ENCODE data around the gene UBR3. TPM values are rescaled to one million over a fixed set of nuclear protein-coding genes. Genes with fewer than 3 reads are reported as not detected.
"Not testable (repeated sequence)": the region's sequence is repeated elsewhere in the genome, so short reads cannot be mapped to it uniquely, and the experiment has no call there.

Gene UBR3
- total RNA-seq, 2 donors from 2014 or later = 49.2 to 54.2 TPM

DNA sequence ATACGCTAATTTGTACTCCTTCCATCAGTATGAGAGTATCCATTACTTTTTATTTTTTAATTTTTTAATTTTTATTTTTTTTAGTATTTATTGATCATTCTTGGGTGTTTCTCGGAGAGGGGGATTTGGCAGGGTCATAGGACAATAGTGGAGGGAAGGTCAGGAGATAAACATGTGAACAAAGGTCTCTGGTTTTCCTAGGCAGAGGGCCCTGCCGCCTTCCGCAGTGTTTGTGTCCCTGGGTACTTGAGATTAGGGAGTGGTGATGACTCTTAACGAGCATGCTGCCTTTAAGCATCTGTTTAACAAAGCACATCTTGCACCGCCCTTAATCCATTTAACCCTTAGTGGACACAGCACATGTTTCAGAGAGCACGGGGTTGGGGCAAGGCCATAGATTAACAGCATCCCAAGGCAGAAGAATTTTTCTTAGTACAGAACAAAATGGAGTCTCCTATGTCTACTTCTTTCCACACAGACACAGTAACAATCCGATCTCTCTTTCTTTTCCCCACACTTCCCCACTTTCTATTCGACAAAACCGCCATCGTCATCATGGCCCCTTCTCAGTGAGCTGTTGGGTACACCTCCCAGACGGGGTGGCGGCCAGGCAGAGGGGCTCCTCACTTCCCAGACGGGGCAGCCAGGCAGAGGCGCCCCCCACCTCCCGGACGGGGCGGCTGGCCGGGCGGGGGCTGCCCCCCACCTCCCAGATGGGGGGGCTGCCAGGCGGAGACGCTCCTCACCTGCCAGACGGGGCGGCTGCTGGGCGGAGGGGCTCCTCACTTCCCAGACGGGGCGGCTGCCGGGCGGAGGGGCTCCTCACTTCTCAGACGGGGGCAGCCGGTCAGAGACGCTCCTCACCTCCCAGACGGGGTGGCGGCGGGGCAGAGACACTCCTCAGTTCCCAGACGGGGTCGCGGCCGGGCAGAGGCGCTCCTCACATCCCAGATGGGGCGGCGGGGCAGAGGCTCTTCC, 28.3 kb downstream of the UBR3 start:
- DNase-seq (ENCODE audit: low spot score); intact Hi-C loops (cut with DNase I): not testable (repeated sequence)

DNA sequence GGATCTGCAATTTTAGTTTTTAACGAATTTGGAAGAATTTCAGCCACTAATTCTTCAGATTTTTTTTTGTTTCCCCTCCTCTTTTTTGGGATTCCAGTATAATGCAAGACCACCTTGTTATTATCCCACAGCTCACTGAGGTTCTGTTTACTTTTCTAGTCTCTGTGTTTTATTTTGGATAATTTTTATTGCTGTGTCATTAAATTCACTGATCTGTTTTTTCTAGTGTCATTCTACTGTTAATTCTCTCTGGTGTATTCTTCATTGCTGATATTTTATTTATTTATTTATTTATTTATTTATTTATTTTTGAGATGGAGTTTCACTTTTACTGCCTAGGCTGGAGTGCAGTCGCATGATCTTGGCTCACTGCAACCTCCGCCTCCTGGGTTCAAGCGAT, 32.2 kb downstream of the UBR3 start:
- no peak for DNase-seq (ENCODE audit: low spot score)
- intact Hi-C loops (cut with DNase I) = no loop called here

DNA sequence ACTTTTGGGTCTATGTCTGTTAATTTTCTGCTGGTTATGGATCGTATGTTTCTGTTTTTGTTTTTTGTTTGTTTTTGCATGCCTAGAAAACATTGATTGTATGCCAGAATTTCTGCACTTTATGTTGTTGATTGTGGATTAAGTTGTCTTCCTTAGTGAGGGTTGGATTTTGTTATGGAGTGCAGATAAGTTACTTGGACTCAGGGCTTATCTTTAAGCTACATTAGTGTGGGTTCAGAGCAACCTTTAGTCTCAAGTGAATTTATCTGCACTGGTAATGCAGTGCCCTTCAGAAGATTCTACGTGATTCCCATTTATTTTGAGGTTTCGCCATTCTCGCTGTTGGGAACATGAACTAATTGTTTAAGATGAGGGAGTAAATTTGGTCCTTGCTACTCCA, 32.9 kb downstream of the UBR3 start:
- no peak for DNase-seq (ENCODE audit: low spot score)
- intact Hi-C loops (cut with DNase I) = no loop called here

DNA sequence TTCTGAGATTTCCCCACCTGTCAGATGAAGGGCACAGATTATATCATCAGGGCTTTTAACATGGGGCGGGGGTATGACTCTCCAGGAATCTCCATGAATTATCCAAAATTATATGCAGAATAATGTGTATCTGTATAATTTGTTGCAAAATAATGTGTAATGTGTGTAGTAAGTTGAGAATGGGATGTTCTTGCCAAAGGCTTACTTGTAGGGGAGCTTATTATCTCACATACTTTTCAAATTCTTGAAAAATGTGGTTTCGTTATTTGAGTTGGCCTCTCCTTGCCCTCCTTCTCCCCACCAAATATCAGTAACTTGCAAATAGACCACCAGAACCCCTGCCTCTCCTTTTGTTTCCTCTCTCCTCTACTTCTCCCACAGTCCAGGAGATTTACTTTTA, 35.6 kb downstream of the UBR3 start:
- no peak for DNase-seq (ENCODE audit: low spot score)
- intact Hi-C loops (cut with DNase I) = no loop called here

DNA sequence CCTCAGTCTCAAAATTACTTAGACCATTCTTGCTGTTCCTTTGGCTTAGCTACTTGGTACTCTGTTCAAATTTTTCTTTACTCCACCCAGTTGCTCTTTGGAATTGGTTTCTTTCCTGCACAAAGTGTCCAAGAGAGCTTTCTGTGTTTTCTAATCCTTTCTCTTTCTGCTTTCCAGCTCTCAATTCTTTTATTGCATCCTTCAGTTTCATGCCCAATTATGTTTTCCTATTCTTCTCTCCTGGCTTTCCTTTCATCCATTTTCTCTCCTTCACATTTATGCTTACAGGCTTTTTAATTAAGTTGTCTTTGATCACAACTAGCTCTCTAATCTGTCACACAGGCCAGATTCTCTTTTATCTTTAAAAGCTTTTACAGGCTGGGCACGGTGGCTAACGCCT, 38.2 kb downstream of the UBR3 start:
- intact Hi-C loops (cut with DNase I) = no loop called here
- DNase-seq (ENCODE audit: low spot score) = no peak

DNA sequence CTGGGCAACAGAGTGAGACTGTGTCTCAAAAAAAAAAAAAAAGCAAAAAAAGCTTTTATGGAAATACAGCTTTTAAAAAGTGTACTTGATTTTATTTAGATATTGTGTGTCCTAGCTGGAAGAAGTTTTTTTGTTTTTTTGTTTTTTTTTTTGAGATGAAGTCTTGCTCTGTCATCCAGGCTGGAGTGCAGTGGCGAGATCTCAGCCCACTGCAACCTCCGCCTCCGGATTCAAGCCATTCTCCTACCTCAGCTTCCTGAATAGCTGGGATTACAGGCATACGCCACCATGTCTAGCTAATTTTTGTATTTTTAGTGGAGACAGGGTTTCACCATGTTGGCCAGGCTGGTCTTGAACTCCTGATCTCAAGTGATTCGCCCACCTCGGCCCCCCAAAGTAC, 39.0 kb downstream of the UBR3 start:
- intact Hi-C loops (cut with DNase I); DNase-seq (ENCODE audit: low spot score): not testable (repeated sequence)

DNA sequence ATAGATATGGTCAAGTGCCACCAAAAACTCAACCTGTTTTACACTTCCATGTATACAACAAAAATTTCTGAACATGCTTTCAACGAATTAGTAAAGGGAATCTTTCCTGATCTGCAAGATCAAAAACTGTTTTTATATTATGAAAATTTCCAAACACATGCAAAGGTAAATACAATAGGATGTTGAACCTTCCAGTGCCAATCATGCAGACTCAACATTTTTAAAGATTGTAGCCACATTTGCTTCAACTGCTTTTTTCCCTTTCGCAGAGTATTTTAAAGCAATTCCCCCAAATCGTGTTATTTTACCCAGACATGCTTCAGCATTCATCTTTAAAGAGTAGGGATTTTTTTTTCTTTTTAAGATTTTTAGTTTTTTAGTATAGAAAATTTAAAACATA, 40.3 kb downstream of the UBR3 start:
- DNase-seq (ENCODE audit: low spot score) = no peak
- intact Hi-C loops (cut with DNase I) = no loop called here

DNA sequence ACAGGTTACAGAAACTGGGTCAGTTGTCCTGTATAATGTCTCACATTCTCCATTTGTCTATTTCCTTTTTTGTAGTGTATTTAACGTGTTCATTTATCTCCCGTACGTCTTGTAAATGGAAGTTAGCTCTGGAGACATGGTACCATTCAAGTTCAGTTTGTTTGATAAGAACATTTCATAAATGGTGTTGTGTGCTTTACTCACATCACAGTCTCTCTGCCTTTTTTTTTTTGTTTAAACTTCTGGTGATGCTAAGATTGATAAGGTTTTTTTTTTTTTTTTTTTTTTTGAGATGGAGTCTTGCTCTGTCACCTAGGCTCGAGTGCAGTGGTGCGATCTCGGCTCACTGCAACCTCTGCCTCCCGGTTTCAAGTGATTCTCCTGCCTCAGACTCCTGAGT, 41.7 kb downstream of the UBR3 start:
- intact Hi-C loops (cut with DNase I) = no loop called here
- no peak for DNase-seq (ENCODE audit: low spot score)

DNA sequence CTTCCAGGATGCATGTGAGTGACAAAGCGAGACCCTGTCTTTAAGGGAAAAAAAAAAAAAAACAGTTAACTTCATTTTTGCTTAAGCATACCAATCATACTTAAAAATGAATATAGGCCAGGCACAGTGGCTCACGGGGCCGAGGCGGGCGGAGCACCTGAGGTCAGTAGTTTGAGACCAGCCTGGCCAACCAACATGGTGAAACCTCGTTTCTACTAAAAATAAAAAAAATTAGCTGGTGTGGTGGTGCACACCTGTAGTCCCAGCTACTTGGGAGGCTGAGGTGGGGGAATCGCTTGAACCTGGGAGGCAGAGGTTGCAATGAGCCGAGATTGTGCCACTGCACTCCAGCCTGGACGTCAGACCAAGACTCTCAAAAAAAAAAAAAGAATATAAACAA, 44.1 kb downstream of the UBR3 start:
- DNase-seq (ENCODE audit: low spot score) = not testable (repeated sequence)

DNA sequence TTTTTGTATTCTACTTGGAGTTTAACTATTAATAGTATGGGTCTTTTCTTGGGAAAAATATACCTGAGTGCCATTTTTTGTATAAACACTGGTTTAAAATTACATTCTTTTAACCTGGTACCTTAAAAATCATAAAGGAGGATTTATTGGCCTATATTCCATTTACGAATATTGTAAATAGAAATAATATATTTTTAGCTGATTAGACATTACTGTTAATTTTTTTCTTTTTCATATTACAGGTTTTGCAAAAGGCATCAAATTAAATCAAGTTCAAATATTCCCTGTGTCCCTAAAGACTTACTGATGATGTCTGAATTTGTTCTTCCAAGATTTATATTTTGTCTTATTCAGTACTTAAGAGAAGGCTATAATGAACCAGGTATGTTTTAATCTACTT, 44.7 kb downstream of the UBR3 start:
- intact Hi-C loops (cut with DNase I) = no loop called here
- no peak for DNase-seq (ENCODE audit: low spot score)

More for the DNA sequence above, 44.1 kb downstream of the UBR3 start:
- intact Hi-C loops (cut with DNase I) = not testable (repeated sequence)

DNA sequence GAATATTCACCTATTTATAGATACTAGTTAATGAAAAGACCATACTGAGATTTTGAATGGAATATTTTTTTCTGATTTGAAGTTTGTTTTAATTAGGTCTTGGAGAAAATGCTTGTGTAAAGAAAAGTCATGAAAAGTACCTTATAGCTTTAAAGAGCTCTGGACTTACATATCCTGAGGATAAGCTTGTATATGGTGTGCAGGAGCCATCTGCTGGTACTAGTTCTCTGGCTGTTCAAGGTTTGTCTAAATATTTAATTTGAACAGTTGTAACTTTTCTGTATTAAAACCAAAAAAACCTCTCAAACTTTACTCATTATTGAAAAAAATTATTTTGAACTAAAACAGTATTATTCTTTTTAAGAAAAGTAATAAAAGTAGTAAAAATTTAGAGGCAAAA, 50.1 kb downstream of the UBR3 start:
- DNase-seq (ENCODE audit: low spot score) = no peak
- intact Hi-C loops (cut with DNase I) = no loop called here

DNA sequence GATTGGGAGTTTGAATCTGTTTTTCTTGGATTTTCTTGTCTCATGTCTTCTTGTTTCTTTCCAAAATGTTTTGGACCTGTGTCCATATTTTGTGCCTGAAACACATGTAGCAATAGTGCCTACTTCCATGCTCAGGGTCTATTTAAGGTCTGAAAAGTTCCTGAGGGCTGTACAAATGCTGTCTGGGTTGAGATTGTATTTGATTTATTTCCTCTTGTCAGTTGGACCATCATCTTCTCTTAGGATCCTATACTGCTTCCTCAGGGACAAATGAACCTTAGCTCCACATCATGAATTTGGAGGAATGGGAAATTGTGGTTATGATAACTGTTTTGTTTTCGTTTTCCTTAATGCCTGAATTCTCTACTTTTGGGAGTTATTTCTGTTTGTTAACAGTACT, 59.9 kb downstream of the UBR3 start:
- no peak for DNase-seq (ENCODE audit: low spot score)
- intact Hi-C loops (cut with DNase I) = no loop called here

DNA sequence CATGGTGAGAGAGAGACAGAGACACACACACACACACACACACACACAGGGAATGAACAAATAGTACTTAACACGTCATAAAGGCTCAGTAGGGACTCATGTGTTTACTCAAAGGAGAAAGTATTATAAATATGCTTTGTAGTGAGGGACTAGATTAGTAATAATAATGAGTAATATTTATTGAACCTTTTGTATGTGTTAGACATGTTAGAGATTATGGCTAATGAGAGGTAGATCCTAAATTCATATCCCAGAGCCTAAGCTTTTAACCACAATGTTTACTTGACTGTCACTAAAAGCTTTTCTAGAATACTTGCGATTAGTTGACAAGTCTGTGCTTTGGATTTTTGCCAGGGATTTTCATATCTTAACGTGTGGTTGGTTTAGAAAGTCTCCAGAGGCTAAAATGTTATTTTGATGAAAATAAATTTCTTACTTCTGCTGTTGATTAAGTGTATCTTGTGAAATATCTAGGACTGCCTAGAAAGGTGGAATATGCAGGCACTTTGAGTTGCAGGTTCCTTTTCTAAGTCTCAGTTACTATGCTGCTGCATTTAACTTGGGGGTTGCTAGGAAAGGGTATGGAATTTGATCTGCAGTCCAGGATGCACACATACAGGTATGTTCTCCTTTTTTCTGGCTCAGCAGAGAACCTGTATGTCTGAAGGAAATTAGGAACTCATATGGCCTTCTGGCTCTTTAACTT, 64.5 kb downstream of the UBR3 start:
- no peak for DNase-seq (ENCODE audit: low spot score)
- intact Hi-C loops (cut with DNase I) = no loop called here

DNA sequence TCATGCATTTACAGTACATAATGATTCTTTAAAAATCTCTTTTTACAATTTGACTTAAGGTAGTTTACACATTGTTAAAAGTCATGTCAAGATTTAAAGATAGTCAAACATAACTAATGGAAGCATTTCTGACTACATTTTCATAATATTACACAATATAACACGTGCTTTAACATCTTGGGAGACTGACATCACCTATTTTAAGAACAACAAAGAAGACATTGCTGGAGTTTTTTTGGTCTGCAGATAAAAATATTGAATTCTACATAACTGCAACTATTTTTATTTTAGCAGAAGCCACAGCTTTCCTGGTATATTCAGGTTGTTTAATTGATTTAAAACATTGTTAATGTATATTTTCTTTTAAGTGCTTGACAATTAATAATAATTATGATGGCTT, 65.7 kb downstream of the UBR3 start:
- intact Hi-C loops (cut with DNase I) = no loop called here
- no peak for DNase-seq (ENCODE audit: low spot score)

DNA sequence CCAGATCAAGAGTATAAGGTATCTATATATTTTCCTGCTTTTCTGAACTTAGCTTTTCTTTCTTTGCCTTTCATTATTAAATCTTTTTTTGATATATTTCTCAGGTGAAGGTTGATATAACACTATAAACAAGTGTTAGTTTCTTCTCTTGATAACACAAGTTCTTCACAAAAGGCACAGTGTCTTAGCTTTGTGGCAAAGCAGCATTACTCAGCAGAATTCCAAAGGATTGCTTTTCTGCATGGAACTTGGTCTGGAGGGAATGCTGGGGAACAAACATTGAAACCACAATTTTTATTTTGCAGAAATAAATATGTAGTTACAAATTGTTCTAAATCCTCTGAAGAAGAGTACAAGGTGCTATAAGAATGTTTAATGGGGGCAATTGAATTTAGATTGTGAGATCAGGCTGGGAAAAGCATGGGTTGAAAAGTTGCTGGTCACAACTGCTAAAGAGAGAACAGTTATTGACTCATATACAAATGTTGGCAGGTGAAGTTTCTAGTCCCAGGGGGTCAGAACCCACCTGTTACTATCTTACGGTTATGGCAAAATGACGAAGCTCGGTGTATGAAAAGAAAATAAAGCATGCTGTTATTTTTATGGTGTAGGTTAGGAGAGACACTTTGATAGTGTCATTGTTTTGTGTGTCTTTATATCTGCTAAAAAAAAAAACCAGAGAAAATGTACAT, 68.2 kb downstream of the UBR3 start:
- intact Hi-C loops (cut with DNase I) = no loop called here
- DNase-seq (ENCODE audit: low spot score) = no peak

DNA sequence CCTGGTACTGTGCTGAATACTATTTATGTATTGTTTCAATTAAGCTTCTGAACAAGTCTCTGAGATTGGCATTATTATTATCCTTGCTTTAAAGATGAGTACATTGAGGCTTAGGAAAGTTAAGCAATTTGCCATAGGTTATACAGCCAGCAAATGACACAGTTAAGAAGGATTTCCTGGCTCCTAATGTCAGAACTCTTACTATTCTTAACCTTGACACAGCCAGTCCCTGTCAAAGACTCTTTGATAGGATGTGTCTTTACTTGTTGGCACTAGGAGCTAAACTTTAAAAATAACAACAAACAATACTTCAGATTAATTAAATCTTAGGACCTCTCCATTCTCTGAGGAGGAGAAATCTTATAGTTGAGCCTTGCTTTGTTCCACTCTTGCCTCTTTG, 70.6 kb downstream of the UBR3 start:
- DNase-seq (ENCODE audit: low spot score) = no peak
- intact Hi-C loops (cut with DNase I) = no loop called here

DNA sequence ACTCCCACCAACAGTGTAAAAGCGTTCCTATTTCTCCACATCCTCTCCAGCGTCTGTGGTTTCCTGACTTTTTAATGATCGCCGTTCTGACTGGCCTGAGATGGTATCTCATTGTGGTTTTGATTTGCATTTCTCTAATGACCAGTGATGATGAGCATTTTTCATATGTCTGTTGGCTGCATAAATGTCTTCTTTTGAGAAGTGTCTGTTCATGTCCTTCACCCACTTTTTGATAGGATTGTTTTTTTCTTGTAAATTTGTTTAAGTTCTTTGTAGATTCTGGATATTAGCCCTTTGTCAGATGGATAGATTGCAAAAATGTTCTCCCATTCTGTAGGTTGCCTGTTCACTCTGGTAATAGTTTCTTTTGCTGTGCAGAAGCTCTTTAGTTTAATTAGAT, 72.8 kb downstream of the UBR3 start:
- DNase-seq (ENCODE audit: low spot score); intact Hi-C loops (cut with DNase I): not testable (repeated sequence)

DNA sequence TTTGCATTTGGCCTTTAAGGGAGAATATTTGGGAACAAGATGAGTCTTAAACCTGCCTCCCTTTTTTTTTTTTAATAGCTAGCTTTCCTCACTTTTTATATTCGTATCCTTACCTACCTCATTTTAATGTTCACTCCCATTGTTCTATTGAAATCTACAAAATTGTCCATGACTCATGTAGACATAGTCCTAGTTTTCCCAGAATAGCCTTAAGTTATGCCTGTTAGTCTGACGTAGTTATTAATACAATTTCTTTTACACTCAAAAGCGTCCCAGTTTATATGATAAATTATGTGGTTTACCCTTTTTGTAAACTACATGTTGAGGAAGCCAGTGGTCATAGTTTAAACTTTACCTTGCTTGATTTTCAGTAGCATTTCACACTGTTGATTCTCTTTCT, 73.4 kb downstream of the UBR3 start:
- intact Hi-C loops (cut with DNase I) = no loop called here
- no peak for DNase-seq (ENCODE audit: low spot score)

DNA sequence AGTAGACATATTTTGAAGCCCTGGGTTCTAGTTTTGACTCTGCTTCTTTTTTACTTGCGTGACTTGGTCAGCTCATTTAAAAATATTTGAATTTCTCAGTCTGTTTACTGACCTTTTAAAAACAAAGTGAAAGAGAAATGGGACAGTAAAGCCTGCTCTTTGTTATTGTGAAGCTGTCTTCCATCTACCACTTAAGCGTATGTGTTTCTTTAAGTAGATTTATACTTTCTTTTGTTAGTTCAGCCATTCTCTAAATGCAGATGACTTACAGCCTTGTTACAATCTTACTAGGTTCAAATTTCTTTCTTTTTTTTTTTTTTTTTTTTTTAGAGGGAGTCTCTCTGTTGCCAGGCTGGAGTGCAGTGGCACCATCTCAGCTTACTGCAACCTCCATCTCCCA, 79.5 kb downstream of the UBR3 start:
- no peak for DNase-seq (ENCODE audit: low spot score)
- intact Hi-C loops (cut with DNase I) = no loop called here

DNA sequence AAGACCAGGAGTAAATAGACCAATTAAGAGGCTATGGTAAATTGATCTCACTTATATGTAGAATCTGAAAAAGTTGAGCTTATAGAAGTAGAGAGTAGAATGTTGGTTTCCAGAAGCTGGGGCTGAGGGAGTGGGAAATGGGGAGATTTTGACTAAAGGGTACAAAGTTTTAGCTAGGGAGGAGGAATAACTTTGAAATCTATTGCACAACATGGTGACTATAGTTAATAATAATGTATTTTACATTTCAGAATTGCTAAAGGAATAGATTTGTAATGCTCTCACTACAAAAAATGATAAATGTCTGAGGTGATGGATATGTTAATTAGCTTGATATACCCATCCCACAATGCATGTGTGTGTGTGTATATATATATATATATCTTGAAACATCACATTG, 82.1 kb downstream of the UBR3 start:
- intact Hi-C loops (cut with DNase I) = no loop called here
- DNase-seq (ENCODE audit: low spot score) = no peak

All from posterior vena cava (tissue), 2 donors.